Esophagus (tissue), 2 donors: ENCODE results near the gene FBXL4. TPM values are rescaled to one million over a fixed set of nuclear protein-coding genes. Genes with fewer than 3 reads are reported as not detected.

Experiments
- H3K27ac ChIP-seq, 2 donors: one replicate each; pipeline ENCODE4 v1.5.1; 2013; ENCODE audit warnings: low read depth in 2 of 2, mild to moderate bottlenecking in 2 of 2, inconsistent platforms in 1 of 2, low read length in 1 of 2, moderate library complexity in 1 of 2
- H3K27me3 ChIP-seq, 2 donors: one replicate each; pipeline ENCODE4 v1.6.1; 2013; ENCODE audit warnings: low read length in 2 of 2, control low read depth in 1 of 2, mild to moderate bottlenecking in 1 of 2; ENCODE audit not compliant: insufficient read depth in 2 of 2, control insufficient read depth in 1 of 2
- H3K36me3 ChIP-seq, 2 donors: one replicate each; pipeline ENCODE4 v1.6.1; 2013; ENCODE audit warnings: low read length in 1 of 2; ENCODE audit not compliant: control insufficient read depth in 2 of 2, insufficient read depth in 2 of 2
- H3K4me1 ChIP-seq, 2 donors: one replicate each; pipeline ENCODE4 v1.6.1; 2013; ENCODE audit warnings: low read length in 1 of 2; ENCODE audit not compliant: control insufficient read depth in 2 of 2, insufficient read depth in 2 of 2
- H3K4me3 ChIP-seq, 2 donors: one replicate each; pipeline ENCODE4 v1.5.1; 2013; ENCODE audit warnings: low read length in 2 of 2, mild to moderate bottlenecking in 2 of 2, low read depth in 1 of 2, moderate library complexity in 1 of 2
- H3K9me3 ChIP-seq, 2 donors: one replicate each; pipeline ENCODE4 v1.6.1; 2013; ENCODE audit warnings: mild to moderate bottlenecking in 2 of 2, low read depth in 1 of 2, low read length in 1 of 2, moderate library complexity in 1 of 2; ENCODE audit not compliant: control insufficient read depth in 2 of 2, insufficient read depth in 1 of 2
- WGBS, 2 donors: extraction: QIAGEN DNeasy Blood & Tissue Kit; methylation state at CpG; one replicate each; pipeline ENCODE4 v1.1.7; 2013; 5-methylcytosine and 5-hydroxymethylcytosine counted together
- polyA plus RNA-seq, 2 donors: library from polyadenylated mRNA; stranded (reverse); fragments of 200-250 nt; gene quantifications; one replicate each; pipeline ENCODE4 v1.2.3, GENCODE V29; 2013
- donor health status: healthy with polysubstance abuse.
- donor health status: Bipolar disorder and iron deficiency.

FBXL4 gene
- polyA plus RNA-seq, 2 donors, result 2.4 to 2.9 TPM

GRCh38 chr6:98976674-98977385 is 29.1 kb upstream of the FBXL4 start:
- H3K4me3 ChIP-seq, result no peak overlapping the region
- no peaks in the 10 kb centered on the region for H3K27me3 ChIP-seq
- no peaks in the 10 kb centered on the region for H3K36me3 ChIP-seq
- H3K27ac ChIP-seq, result no peak overlapping the region
- H3K9me3 ChIP-seq, result no peaks in the 10 kb centered on the region
- no peaks in the 10 kb centered on the region for H3K4me1 ChIP-seq
- WGBS, 2 donors, result 67 to 75% methylated on average over 4 of the region's 4 CpGs

GRCh38 chr6:98975421-98975820 is 27.7 kb upstream of the FBXL4 start:
- H3K4me3 ChIP-seq, result no peak overlapping the region
- H3K9me3 ChIP-seq, result no peaks in the 10 kb centered on the region
- no peaks in the 10 kb centered on the region for H3K4me1 ChIP-seq
- H3K27ac ChIP-seq, result no peak overlapping the region
- WGBS, 2 donors, result 89 to 90% methylated on average over 2 of the region's 2 CpGs
- H3K27me3 ChIP-seq, result no peaks in the 10 kb centered on the region
- H3K36me3 ChIP-seq, result no peaks in the 10 kb centered on the region

- no peaks in the 10 kb centered on the region for H3K36me3 ChIP-seq
- H3K27me3 ChIP-seq, result no peaks in the 10 kb centered on the region
- H3K4me1 ChIP-seq, result no peaks in the 10 kb centered on the region
- no peak overlapping the region for H3K4me3 ChIP-seq
- H3K9me3 ChIP-seq, result no peaks in the 10 kb centered on the region
- H3K27ac ChIP-seq, result no peak overlapping the region
Observed at GRCh38 chr6:98974309-98974708, 26.6 kb upstream of the FBXL4 start.

- WGBS, 2 donors, result 86 to 97% methylated on average over 1 of the region's 1 CpG
- H3K4me3 ChIP-seq, result no peak overlapping the region
- no peaks in the 10 kb centered on the region for H3K27me3 ChIP-seq
- H3K4me1 ChIP-seq, result no peaks in the 10 kb centered on the region
- H3K27ac ChIP-seq, result no peak overlapping the region
- H3K36me3 ChIP-seq, result no peaks in the 10 kb centered on the region
- H3K9me3 ChIP-seq, result no peaks in the 10 kb centered on the region
Observed at GRCh38 chr6:98973571-98973970, 25.8 kb upstream of the FBXL4 start.

- no peak overlapping the region for H3K27ac ChIP-seq
- no peak overlapping the region for H3K4me3 ChIP-seq
- H3K9me3 ChIP-seq, result no peaks in the 10 kb centered on the region
- H3K4me1 ChIP-seq, result no peaks in the 10 kb centered on the region
- no peaks in the 10 kb centered on the region for H3K27me3 ChIP-seq
- H3K36me3 ChIP-seq, result no peaks in the 10 kb centered on the region
Observed at GRCh38 chr6:98971303-98971702, 23.6 kb upstream of the FBXL4 start.

GRCh38 chr6:98970469-98970868 is 22.7 kb upstream of the FBXL4 start:
- Histone ChIP-seq H3K27ac (no peak overlapping the region), H3K4me3 (no peak overlapping the region), H3K36me3 (no peaks in the 10 kb centered on the region), H3K27me3 (no peaks in the 10 kb centered on the region), H3K9me3 (no peaks in the 10 kb centered on the region), H3K4me1 (no peaks in the 10 kb centered on the region)
- 37 to 63% methylated on average over 1 of the region's 1 CpG for WGBS, 2 donors

- WGBS, 2 donors, result 86 to 87% methylated on average over 2 of the region's 2 CpGs
- Histone ChIP-seq H3K27me3 (no peaks in the 10 kb centered on the region), H3K4me3 (no peak overlapping the region), H3K9me3 (no peaks in the 10 kb centered on the region), H3K4me1 (no peaks in the 10 kb centered on the region), H3K27ac (no peak overlapping the region), H3K36me3 (no peaks in the 10 kb centered on the region)
Observed at GRCh38 chr6:98967616-98968015, 19.9 kb upstream of the FBXL4 start.

- no peaks in the 10 kb centered on the region for H3K27me3 ChIP-seq
- WGBS, 2 donors, result 78 to 84% methylated on average over 1 of the region's 1 CpG
- no peaks in the 10 kb centered on the region for H3K36me3 ChIP-seq
- no peak overlapping the region for H3K27ac ChIP-seq
- no peaks in the 10 kb centered on the region for H3K4me1 ChIP-seq
- H3K9me3 ChIP-seq, result no peaks in the 10 kb centered on the region
- no peak overlapping the region for H3K4me3 ChIP-seq
Observed at GRCh38 chr6:98959631-98960030, 11.9 kb upstream of the FBXL4 start.

GRCh38 chr6:98958776-98959175 is 11.0 kb upstream of the FBXL4 start:
- H3K36me3 ChIP-seq, result no peaks in the 10 kb centered on the region
- H3K27ac ChIP-seq, result no peak overlapping the region
- H3K4me3 ChIP-seq, result no peak overlapping the region
- H3K4me1 ChIP-seq, result no peaks in the 10 kb centered on the region
- WGBS, 2 donors, result 68% methylated on average over 3 of the region's 3 CpGs
- H3K27me3 ChIP-seq, result no peaks in the 10 kb centered on the region
- H3K9me3 ChIP-seq, result no peaks in the 10 kb centered on the region

- 26 to 43% methylated on average over 3 of the region's 3 CpGs for WGBS, 2 donors
- Histone ChIP-seq H3K27ac (no peak overlapping the region), H3K4me1 (no peaks in the 10 kb centered on the region), H3K4me3 (no peak overlapping the region), H3K27me3 (no peaks in the 10 kb centered on the region), H3K9me3 (no peaks in the 10 kb centered on the region), H3K36me3 (no peaks in the 10 kb centered on the region)
Observed at GRCh38 chr6:98957450-98957849, 9.7 kb upstream of the FBXL4 start.
